GM10266 (cell line): Measurements from ENCODE around the gene SORCS3.

Experiments used
- DNase-seq: peaks from one replicate; pipeline ENCODE4 v3.0.0; 2012; ENCODE audit errors: extremely low spot score
- TF ChIP-seq, protein P1 (sequence below): IDR thresholded peaks from 2 replicates; pipeline ENCODE4 v1.5.1; 2012; ENCODE audit warnings: mild to moderate bottlenecking, low read depth; ENCODE audit not compliant: control insufficient read depth, insufficient read depth; ENCODE audit errors: missing control alignments

The SORCS3 gene

DNA sequence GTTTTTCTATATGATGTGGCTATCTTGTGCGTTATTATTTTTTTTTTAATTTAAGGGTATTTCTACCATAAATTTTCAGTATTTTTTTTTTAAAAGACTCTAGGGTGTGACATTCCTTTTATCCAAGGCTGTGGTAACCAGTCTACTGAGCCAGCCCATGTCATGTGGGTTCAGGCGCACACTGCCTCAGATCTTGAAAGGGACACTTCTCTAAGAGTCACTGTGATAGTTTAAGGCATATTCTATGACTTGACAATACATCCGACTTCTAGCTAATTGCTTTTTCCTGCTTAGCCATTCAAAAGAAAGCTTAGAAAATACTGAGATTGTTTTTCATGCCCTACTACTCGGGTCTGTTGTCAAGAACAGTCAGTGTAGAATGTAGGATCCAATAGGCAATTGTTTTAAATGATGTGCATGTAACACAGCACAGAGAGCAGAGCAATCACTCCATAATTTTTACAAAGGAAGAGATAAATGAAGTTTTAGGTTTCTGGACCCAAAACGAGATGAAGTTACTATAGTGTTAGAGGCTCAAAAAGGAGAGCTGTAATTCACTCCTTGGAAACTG lies 263.7 kb downstream of the SORCS3 start:
- no peak for DNase-seq
- TF ChIP-seq, protein P1, sequence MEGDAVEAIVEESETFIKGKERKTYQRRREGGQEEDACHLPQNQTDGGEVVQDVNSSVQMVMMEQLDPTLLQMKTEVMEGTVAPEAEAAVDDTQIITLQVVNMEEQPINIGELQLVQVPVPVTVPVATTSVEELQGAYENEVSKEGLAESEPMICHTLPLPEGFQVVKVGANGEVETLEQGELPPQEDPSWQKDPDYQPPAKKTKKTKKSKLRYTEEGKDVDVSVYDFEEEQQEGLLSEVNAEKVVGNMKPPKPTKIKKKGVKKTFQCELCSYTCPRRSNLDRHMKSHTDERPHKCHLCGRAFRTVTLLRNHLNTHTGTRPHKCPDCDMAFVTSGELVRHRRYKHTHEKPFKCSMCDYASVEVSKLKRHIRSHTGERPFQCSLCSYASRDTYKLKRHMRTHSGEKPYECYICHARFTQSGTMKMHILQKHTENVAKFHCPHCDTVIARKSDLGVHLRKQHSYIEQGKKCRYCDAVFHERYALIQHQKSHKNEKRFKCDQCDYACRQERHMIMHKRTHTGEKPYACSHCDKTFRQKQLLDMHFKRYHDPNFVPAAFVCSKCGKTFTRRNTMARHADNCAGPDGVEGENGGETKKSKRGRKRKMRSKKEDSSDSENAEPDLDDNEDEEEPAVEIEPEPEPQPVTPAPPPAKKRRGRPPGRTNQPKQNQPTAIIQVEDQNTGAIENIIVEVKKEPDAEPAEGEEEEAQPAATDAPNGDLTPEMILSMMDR: no peak

DNA sequence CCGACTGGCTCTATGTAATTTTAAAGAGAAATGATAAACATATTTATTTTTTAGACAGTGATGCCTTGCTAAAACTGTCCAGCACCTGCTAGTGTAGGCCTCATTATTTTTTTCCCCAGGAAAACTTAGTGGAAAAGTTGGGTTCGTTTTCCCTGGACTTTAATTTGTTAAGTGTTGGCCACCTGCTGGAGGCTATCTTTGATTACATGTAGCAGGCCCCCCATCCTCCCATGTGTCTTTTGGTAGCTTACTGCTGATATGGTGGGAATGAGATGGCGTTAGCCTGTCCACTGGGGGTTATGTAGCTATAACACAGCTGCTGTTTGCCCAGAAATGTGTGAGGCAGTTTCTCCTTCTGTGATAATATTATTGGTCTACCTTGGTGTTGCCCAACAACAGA lies 265.0 kb downstream of the SORCS3 start:
- DNase-seq: no peak
- TF ChIP-seq, protein P1: no peak

DNA sequence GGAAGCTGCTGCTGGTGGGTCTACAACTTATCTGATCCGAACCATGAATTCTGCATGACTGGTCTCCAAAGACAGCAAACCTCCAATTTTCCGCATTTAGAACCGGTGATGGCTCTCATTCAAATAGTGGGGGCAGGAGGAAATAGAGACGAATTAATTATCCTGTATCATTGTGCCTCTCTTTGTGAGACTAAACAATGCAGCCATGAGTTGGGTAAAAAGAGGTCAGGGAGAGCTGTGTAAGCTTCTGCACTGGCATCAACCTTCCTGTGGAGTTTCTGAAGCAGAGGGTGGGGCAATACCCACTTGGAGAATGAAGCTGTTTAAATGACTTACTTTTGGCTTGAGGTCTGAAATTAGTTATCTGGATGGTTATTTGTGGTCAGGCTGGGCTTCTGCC lies 266.4 kb downstream of the SORCS3 start:
- TF ChIP-seq, protein P1: no peak
- DNase-seq: no peak

DNA sequence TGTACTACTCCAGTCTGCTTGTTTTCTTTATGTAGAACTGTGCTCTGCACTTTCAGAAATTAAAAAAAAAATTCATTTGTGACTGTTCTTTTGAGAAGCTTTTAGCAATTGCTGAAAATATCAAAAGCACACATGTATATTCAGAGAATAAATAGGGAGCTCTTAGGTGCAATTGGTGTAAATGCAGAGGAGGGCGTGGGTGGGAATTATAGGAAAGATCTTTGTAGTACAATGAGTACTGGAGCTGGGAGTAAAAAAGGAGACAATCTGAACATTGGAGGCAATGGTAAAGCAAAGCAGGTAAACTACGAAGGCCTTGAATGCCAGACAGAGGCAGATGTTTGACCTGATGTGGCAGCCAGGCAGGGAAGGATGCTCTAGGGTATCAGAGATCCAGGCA lies 267.5 kb downstream of the SORCS3 start:
- TF ChIP-seq, protein P1: no peak
- DNase-seq: no peak

DNA sequence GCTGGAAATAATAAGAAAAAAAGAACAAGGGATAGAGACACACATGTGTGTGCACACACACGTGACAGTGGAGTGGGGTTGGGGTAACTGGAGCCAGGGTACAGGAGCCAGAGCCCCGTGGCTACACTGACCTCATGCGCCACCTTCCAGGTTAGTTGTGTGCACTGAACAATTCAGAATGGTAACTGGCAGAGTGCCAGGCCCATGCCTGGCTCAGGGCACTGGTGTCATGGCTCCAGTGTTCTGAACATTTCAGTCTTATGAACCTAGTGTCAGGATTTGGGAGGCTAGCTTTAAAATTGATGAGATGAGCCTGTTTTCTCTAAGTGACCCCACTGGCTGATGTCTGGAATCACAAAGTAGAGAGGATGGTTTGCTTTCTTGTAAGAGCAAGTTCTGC lies 269.6 kb downstream of the SORCS3 start:
- DNase-seq: no peak
- TF ChIP-seq, protein P1: no peak

DNA sequence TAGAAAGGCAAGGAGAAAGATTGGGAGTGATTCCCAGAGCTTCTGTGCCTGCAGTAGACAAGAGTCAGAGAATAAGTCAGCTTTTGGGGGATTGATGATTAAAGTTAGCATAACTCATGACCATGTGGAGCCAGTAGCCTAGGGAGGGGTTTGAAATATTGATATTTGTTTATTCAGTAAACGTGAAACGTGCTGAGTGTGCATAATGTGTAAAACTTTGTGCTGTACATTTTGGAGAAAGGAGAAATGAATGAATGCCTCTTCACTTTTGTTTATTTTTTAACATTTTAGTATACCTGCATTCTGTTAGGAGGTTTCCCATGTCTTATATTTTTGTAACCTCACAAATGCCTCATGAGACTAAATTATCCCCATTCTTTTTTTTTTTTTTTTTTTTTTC lies 272.3 kb downstream of the SORCS3 start:
- no peak for DNase-seq
- TF ChIP-seq, protein P1: no peak

DNA sequence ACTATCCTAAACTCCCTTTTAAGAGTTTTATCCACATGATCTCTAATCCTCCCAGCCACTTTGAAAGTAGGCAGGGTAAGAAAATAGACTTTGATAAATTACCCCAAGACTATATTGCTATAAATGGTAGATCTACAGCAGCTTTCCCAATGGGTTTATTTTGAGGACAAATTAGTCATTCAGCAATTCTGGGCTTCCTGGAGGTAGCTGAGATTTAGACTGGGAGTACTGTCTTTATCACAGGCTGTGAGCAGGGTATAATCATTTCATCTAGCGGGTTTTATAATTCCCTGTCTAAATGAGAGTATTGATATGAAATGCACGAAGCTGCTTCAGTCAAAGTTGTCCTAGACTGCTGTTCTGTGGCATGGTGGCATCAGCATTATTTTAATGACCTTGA lies 279.4 kb downstream of the SORCS3 start:
- no peak for DNase-seq
- TF ChIP-seq, protein P1: no peak
